Astrocyte of the spinal cord (primary cell): ENCODE data around the gene PXDC1.
"Not testable (repeated sequence)": the region's sequence is repeated elsewhere in the genome, so short reads cannot be mapped to it uniquely, and the experiment has no call there.

Experiments used
- DNase-seq: peaks from one replicate; pipeline ENCODE4 v3.0.0; 2011; ENCODE audit warnings: low read depth, low spot score
- H3K4me3 ChIP-seq: 2 replicates; pipeline ENCODE4 v1.5.1; 2011; ENCODE audit warnings: low read depth, mild to moderate bottlenecking, low read length, moderate library complexity
- in situ Hi-C: cut with HindIII; loops from 2 replicates; pipeline ENCODE4 v1.10.0; 2017; ENCODE audit warnings: low sequenced_read_pairs
- TF ChIP-seq, protein P1 (sequence below): IDR thresholded peaks from 2 replicates; pipeline ENCODE4 v1.5.1; 2012; ENCODE audit warnings: low read depth, mild to moderate bottlenecking, low read length, inconsistent platforms

The PXDC1 gene

DNA sequence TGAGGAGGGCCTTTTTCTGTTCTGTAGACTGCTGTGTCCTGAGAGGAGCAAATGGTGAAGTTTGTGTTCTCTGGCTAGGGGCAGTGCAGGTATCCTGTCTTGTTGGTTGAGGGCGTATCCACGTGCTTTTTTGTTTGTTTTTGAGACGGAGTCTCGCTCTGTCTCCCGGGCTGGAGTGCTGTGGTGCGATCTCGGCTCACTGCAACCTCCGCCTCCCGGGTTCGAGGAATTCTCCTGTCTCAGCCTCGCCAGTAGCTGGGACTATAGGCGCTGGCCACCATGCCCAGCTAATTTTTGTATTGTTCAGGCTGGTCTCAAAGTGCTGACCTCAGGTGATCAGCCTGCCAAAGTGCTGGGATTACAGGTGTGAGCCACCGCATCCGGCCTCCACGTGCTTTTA, 10.8 kb upstream of the PXDC1 start:
- TF ChIP-seq, protein P1, sequence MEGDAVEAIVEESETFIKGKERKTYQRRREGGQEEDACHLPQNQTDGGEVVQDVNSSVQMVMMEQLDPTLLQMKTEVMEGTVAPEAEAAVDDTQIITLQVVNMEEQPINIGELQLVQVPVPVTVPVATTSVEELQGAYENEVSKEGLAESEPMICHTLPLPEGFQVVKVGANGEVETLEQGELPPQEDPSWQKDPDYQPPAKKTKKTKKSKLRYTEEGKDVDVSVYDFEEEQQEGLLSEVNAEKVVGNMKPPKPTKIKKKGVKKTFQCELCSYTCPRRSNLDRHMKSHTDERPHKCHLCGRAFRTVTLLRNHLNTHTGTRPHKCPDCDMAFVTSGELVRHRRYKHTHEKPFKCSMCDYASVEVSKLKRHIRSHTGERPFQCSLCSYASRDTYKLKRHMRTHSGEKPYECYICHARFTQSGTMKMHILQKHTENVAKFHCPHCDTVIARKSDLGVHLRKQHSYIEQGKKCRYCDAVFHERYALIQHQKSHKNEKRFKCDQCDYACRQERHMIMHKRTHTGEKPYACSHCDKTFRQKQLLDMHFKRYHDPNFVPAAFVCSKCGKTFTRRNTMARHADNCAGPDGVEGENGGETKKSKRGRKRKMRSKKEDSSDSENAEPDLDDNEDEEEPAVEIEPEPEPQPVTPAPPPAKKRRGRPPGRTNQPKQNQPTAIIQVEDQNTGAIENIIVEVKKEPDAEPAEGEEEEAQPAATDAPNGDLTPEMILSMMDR = no peak
- in situ Hi-C loops = no loop called here
- H3K4me3 ChIP-seq = no peak overlapping the region
- DNase-seq = no peak

DNA sequence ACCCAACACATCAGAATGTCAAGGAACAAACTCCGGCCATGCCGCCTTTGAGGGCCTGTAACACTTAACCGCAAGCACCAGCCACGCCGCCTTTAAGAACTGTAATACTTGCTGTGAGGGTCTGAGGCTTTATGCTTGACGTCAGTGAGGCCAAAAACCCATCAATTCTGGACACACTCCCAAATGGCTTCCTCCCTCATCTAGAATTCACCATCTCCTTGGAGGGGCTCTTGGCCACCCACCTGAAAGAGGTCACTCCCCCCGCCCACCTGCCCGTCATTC, 10.4 kb upstream of the PXDC1 start:
- in situ Hi-C loops = no loop called here
- TF ChIP-seq, protein P1 = no peak
- no peak for DNase-seq
- H3K4me3 ChIP-seq = no peak overlapping the region

DNA sequence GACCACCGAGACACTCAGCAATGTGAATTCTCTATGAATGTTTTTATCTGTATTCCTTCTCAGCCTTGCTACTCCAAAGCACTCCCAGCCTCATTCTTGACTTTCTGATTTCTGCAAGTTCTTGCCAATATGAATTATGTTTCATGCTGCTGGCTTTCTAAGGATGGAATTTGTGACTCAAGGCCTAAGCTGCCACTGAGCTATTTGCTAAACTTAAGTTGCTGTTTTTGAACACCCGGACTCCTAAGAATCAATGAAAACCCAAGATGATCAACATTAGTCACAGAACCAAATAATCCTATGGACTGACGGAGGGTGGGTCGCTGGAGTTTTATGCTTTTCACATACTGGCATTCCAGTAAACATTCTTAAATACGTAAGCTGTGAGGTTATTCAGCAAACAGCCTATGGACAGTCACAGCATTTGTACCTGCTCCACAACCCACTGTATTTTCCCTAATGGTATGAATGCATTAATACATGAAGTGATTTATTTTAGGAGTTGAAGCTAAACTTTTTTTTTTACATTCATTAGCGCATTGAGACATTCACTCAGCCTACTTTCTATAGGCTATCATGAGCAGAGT, 8.2 kb upstream of the PXDC1 start:
- in situ Hi-C loops = no loop called here
- H3K4me3 ChIP-seq = no peak overlapping the region
- DNase-seq = peak; percentile 89
- TF ChIP-seq, protein P1 = no peak

DNA sequence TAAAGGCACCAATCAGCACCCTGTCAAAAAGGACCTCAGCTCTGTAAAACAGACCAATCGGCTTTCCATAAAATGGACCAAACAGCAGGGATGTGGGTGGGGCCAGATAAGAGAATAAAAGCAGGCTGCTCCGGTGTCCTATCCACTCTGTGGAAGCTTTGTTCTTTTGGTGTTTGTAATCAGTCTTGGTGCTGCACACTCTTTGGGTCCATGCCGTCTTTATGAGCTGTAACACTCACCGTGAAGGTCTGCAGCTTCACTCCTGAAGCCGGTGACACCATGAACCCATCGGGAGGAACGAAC, 7.3 kb upstream of the PXDC1 start:
- no peak for DNase-seq
- no peak overlapping the region for H3K4me3 ChIP-seq
- TF ChIP-seq, protein P1 = no peak
- in situ Hi-C loops = no loop called here

DNA sequence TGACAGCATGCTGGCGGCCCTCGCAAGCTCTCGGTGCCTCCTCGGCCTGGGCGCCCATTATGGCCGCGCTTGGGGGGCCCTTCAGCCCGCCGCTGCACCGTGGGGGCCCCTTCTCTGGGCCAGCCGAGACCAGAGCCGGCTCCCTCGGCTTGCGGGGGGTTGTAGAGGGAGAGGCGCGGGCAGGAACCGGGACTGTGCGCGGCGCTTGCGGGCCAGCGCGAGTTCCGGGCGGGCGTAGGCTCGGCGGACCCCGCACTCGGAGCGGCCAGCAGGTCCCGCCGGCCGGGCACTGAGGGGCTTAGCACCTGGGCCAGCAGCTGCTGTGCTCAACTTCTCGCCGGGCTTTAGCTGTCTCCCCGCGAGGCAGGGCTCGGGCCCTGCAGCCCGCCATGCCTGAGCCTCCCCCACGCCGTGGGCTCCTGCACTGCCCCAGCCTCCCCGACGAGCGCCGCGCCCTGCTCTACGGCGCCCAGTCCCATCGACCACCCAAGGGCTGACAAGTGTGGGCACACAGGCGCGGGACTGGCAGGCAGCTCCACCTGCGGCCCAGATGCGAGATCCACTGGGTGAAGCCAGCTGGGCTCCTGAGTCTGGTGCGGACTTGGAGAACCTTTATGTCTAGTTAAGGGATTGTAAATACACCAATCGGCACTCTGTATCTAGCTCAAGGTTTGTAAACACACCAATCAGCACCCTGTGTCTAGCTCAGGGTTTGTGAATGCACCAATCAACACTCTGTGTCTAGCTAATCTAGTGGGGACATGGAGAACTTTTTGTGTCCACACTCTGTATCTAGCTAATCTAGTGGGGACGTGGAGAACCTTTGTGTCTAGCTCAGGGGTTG, 6.7 kb upstream of the PXDC1 start:
- in situ Hi-C loops, H3K4me3 ChIP-seq, DNase-seq: not testable (repeated sequence)

DNA sequence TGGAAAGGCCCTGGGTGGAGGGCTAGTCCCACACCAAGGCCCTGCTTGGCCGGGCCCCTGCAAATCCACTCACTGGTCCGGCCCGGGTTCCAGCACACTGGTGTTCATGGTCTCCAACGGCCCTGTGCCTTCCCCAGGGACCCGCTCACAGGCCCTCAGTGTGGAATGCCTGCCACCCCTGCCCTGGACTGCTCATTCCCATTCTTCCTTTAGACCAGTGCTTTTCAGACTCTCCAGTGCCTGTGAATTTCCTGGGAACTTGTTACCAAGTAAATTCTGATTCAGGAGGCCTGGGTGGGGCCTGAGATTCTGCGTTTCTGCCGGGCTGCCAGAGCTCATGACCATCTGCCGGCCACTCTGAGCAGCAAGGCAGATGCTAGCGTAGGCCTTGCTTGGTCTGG, 5.7 kb upstream of the PXDC1 start:
- DNase-seq = no peak
- TF ChIP-seq, protein P1 = no peak
- in situ Hi-C loops = no loop called here
- H3K4me3 ChIP-seq = no peak overlapping the region

DNA sequence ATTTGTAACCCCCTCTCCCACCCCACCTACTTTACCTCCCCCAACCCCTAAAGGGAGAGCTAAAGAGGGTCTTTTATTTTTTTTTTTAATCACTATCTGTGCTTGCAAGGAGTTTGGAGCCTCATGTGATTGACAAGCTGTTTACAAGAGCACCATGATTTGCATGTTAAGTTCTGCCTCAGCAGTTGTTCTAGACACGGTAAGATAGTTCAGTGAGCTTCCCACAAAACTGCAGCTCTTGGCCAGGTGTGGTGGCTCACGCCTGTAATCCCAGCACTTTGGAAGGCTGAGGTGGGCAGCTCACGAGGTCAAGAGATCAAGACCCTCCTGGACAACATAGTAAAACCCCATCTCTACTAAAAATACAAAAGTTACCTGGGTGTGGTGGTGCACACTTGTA, 5.0 kb upstream of the PXDC1 start:
- DNase-seq = no peak
- in situ Hi-C loops = no loop called here
- TF ChIP-seq, protein P1 = no peak
- no peak overlapping the region for H3K4me3 ChIP-seq
